ENCODE data around the gene SERBP1. TPM values are rescaled to one million over a fixed set of nuclear protein-coding genes. Genes with fewer than 3 reads are reported as not detected.
"Not testable (repeated sequence)": the region's sequence is repeated elsewhere in the genome, so short reads cannot be mapped to it uniquely, and the experiment has no call there.

SERBP1 gene
- total RNA-seq, 1 donor from 2014 or later: 135 TPM

- DNase-seq: no peak
- Histone ChIP-seq H3K27me3 (ENCODE audit: low read depth) (no peaks in the 10 kb centered on the region), H3K4me3 (peak overlapping the region; percentile 84), H3K4me1 (peaks cover 30% of the 10 kb centered on the region), H3K27ac (peak overlapping the region; percentile 88), H3K36me3 (peaks cover 21% of the 10 kb centered on the region), H3K9me3 (no peaks in the 10 kb centered on the region)
- no peak for ATAC-seq
- TF ChIP-seq CTCF (IDR thresholded peaks at IDR 0.05): no peak
- intact Hi-C loops (cut with DNase I): no loop called here
Measured at GRCh38 chr1:67429011-67429527, 1.1 kb downstream of the SERBP1 start.

GRCh38 chr1:67427947-67428346 lies 2.3 kb downstream of the SERBP1 start:
- ATAC-seq (no peak), DNase-seq (no peak)
- Histone ChIP-seq H3K27ac (no peak overlapping the region), H3K36me3 (peaks cover 32% of the 10 kb centered on the region), H3K27me3 (ENCODE audit: low read depth) (no peaks in the 10 kb centered on the region), H3K4me3 (peak overlapping the region; percentile 84), H3K4me1 (peaks cover 30% of the 10 kb centered on the region), H3K9me3 (no peaks in the 10 kb centered on the region)
- TF ChIP-seq CTCF (IDR thresholded peaks at IDR 0.05): no peak
- intact Hi-C loops (cut with DNase I): no loop called here

- DNase-seq: no peak
- Histone ChIP-seq H3K36me3 (peaks cover 37% of the 10 kb centered on the region), H3K27ac (no peak overlapping the region), H3K27me3 (ENCODE audit: low read depth) (no peaks in the 10 kb centered on the region), H3K4me1 (peaks cover 30% of the 10 kb centered on the region), H3K4me3 (peak overlapping the region; percentile 84), H3K9me3 (no peaks in the 10 kb centered on the region)
- no peak for ATAC-seq
- intact Hi-C loops (cut with DNase I): no loop called here
- TF ChIP-seq CTCF (IDR thresholded peaks at IDR 0.05): no peak
Measured at GRCh38 chr1:67427465-67427864, 2.7 kb downstream of the SERBP1 start.

DNA sequence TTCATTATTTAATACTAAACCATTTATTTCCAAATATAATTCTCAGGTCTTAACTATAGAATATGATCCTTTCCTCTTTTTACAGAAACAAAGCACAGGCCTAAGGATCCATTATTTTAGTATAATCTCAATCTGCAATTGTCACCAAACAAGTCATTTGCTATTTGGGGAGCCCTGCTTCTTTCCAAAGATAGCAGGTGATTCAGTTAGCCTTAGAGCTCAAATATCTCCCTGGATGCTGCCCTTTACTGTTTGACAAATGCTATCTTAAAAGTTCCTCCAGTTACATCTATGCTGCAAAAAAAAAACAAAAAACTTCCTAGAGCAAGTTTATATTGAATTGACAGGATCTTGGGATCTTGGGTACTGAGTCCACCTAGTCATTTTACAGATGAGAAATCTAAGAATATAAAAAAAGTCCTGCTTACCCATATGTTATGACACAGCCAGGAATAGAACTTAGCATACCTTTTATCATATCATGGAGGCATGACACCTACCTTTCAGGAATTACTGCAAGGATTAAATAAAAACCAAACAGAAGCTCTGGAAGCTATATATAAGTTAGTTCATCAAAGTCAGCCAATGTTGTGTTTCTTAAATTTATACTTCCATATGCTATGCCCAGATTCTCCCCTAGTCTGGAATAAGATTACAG lies 9.2 kb downstream of the SERBP1 start:
- TF ChIP-seq CTCF (IDR thresholded peaks at IDR 0.05): no peak
- no peak for ATAC-seq
- no peaks in the 10 kb centered on the region for H3K27me3 ChIP-seq (ENCODE audit: low read depth)
- H3K9me3 ChIP-seq: no peaks in the 10 kb centered on the region
- H3K4me3 ChIP-seq: no peak overlapping the region
- intact Hi-C loops (cut with DNase I): no loop called here
- H3K36me3 ChIP-seq: peaks cover 100% of the 10 kb centered on the region
- no peak overlapping the region for H3K27ac ChIP-seq
- peaks cover 9% of the 10 kb centered on the region for H3K4me1 ChIP-seq
- no peak for DNase-seq

DNA sequence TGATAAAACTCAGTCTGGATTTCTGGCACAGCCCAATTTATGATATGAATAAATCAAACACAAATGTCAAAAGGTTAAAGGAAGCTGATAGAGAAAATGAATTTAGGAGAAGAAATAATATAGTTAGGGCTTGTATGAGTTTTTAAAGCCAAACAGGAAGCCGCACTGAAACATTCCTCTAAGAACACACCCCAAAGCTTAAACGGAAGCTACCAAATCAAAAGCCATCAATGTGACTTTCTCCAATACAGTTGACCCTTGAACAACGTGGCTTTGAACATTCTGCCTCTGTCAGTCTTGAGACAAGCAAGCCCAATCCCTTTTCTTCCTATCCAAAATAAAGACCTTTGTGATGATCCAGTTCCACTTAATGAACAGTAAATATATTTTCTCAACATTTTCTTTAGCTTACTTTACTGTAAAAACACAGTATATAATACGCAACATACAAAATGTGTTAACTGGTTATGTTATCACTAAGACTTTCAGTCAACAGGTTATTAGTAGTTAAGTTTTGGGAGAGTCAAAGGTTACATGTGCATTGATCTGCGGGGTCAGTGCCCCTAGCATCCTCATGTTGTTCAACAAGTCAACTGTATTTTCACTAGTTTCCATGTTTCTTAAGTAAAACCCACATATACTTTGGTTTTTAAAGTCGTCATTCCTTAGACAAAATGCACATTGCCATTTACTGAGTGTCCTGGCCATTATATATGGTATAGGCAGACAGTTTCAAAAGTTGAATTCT lies 11.2 kb downstream of the SERBP1 start:
- no peaks in the 10 kb centered on the region for H3K9me3 ChIP-seq
- no peak overlapping the region for H3K27ac ChIP-seq
- H3K4me1 ChIP-seq: peaks cover 17% of the 10 kb centered on the region
- ATAC-seq: no peak
- intact Hi-C loops (cut with DNase I): no loop called here
- peaks cover 100% of the 10 kb centered on the region for H3K36me3 ChIP-seq
- DNase-seq: no peak
- no peak for TF ChIP-seq CTCF (IDR thresholded peaks at IDR 0.05)
- H3K4me3 ChIP-seq: no peak overlapping the region
- H3K27me3 ChIP-seq (ENCODE audit: low read depth): no peaks in the 10 kb centered on the region

DNA sequence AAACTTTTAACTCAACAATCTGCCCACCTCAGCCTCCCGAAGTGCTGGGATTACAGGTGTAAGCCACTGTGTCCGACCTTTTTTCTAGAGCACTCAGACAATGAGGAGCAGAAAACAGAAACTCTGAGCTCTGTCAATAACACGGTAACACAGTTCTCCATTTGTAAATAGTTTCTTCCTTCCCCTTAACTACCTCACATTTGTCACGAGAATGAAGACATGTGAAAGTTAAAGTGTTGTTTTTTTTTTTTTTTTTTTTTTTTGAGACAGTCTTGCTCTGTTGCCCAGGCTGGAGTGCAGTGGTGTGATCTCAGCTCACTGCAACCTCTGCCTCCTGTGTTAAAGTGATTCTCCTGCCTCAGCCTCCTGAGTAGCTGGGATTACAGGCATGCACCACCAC lies 12.5 kb downstream of the SERBP1 start:
- H3K4me3 ChIP-seq; H3K27me3 ChIP-seq (ENCODE audit: low read depth); intact Hi-C loops (cut with DNase I); H3K27ac ChIP-seq; ATAC-seq; DNase-seq; H3K9me3 ChIP-seq: not testable (repeated sequence)
- Histone ChIP-seq H3K36me3 (peaks cover 100% of the 10 kb centered on the region), H3K4me1 (peaks cover 18% of the 10 kb centered on the region)

Data from lower lobe of right lung (tissue), 2 donors.